Gastrocnemius medialis (tissue), 4 donors: ENCODE results near the gene MYOM1.

Source experiments
- CTCF ChIP-seq, 5 experiments: fragments of 450-650 bp in 3 of 5; fragments of 200-600 bp in 2 of 5; sonication (generic) in 2 of 5; IDR thresholded peaks in 4 of 5; conservative IDR thresholded peaks in 1 of 5; 1 replicate in 4 of 5; 2 replicates in 1 of 5; pipeline ENCODE4 v1.5.1; 2016 to 2019; ENCODE audit warnings: antibody characterized with exemption in 5 of 5, mild to moderate bottlenecking in 3 of 5, moderate library complexity in 3 of 5
- POLR2A ChIP-seq, 2 donors: fragments of 450-650 bp; IDR thresholded peaks; one replicate each; pipeline ENCODE4 v1.6.1; 2017; ENCODE audit warnings: antibody characterized with exemption in 2 of 2, mild to moderate bottlenecking in 2 of 2, moderate library complexity in 2 of 2

DNA sequence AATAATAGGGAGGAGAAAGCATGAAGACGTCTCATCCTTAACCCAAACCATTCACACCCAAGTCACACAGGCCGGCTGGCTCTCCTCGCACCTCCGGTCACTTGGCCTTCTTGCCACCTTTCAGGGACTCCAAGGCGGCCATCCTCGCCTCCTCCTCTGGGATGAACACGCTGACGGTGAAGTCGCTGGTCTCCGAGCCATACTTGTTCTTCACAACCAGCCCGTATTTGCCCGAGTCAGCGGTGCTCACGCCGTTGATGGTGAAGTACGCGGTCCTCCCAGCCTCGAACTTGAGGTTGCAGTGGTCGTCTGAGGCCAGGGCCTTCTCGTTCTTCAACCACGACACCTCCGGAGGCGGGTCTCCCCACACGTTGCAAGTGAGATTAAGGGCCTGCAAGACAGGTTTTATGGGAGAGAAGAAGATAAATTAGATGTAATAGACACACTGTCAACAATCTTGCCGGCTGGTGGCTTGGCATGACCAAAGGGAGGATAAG is 152.6 kb downstream of the MYOM1 start:
- TF ChIP-seq CTCF (IDR thresholded peaks at IDR 0.05 in 4 of 5, conservative IDR thresholded peaks at IDR 0.05 in 1 of 5) (no peak), POLR2A (IDR thresholded peaks at IDR 0.05) (no peak)
